HG02642 (cell line): ENCODE results near the gene UNC93A.
"Not testable (repeated sequence)": the region's sequence is repeated elsewhere in the genome, so short reads cannot be mapped to it uniquely, and the experiment has no call there.

ENCODE experiments used
- ATAC-seq: cut with Tn5 transposase; IDR thresholded peaks from one replicate; pipeline ENCODE4 v1.9.1; 2021; ENCODE audit warnings: mild to moderate bottlenecking; ENCODE audit not compliant: unreplicated experiment, poor library complexity

The UNC93A gene

DNA sequence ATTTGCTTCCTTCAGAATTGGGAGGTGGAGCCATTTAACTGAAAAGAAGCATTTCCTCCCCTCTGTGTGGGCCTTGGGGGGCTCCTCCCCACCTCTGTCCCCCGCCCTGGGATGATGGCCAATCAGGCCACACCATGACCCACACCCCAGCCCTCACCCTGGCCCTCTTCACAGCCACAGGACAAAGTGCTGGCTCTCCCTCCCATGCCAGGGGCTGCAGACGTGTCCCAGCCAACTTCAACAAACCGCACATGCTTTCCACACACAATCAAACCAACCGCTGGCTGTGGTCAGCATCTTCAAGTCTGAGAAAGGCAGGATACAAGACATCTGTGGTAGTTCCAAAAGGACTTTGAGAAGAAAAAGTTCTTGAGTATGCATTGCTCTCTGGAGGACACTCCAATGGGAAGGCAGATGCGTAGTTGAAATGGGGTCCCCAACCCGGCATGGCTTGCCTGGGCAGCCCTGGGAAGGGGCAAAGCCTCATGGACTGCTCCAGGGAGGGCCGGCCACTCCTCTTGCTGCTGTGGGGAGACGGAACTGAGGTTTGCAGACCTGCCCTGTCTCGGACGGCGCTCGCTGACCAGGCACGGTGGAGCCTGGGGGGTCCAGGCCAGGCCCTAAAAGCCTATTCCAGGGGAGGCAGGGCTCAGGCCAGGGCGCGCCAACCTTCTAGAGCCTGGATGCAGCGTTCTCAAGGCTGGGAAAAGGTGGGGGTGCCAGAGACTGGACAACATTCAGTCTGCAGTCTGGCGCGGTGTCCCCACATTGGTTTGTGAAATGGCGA lies 45.9 kb downstream of the UNC93A start:
- ATAC-seq: no peak

DNA sequence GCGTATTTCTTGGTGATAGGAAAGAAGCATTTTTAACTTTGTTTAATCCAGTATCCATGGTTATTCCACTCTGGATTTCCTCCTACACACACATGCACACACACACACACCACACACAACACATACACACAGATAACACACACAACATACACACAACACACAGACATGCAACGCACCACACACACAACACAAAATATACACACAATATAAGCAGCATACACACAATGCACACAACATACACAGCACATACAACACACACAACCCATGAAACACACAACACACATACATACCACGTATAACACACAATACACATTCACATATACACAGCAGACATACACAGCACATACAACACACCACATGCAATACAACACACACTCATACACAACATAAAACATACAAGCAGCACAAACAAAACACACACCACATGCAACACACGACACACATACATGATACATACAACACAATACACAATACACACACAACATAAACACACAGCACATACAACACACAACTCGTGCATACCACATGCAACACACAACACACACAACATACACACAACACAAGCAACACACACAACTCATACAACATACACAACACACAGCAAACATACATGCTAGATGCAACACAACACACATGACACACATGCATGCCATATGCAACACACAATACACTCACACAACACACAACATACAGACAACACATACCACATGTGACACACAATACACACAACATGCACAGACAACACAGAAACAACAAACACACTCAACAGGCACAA lies 46.7 kb downstream of the UNC93A start:
- ATAC-seq: no peak

DNA sequence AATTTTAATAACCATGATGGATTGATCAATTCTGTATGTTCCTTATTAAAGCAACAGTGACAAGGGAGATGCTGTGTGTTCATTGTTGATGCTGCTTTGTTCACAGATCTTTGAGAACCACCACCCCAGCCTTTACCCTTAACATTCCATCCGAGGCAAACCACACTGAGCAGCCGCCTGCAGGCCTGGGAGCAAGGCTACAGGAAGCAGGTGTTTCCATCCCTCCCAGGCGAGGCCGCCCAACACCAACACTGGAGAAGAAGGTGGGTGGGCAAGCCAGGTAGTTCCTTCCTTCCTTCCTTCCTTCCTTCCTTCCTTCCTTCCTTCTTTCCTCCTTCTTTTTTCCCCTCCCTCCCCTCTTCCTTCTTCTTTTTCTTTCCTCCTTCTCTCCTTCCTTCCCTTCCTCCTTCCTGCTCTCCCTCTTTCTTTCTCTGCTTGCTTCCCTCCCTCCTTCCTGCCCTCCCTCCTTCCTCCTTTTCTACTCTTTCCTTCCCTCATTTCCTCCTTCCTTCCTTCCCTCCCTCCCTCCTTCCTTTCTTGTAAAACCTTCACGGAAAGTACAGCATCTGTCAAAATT lies 47.5 kb downstream of the UNC93A start:
- no peak for ATAC-seq

DNA sequence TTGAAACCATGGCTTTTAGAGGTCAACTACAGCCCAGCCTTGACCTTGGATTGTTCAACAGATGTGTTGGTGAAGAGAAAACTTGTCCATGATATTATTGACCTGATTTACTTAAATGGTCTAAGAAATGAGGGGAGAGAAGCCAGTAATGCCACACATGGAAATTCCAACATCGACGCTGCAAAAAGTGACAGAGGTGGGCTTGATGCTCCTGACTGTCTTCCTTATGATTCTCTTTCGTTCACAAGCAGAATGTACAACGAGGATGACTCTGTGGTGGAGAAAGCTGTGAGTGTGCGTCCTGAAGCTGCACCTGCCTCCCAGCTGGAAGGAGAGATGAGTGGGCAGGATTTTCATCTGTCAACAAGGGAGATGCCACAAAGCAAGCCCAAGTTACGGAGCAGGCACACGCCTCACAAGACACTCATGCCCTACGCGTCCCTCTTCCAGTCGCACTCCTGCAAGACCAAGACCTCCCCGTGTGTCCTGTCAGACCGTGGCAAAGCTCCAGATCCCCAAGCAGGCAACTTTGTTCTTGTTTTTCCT lies 50.0 kb downstream of the UNC93A start:
- no peak for ATAC-seq

DNA sequence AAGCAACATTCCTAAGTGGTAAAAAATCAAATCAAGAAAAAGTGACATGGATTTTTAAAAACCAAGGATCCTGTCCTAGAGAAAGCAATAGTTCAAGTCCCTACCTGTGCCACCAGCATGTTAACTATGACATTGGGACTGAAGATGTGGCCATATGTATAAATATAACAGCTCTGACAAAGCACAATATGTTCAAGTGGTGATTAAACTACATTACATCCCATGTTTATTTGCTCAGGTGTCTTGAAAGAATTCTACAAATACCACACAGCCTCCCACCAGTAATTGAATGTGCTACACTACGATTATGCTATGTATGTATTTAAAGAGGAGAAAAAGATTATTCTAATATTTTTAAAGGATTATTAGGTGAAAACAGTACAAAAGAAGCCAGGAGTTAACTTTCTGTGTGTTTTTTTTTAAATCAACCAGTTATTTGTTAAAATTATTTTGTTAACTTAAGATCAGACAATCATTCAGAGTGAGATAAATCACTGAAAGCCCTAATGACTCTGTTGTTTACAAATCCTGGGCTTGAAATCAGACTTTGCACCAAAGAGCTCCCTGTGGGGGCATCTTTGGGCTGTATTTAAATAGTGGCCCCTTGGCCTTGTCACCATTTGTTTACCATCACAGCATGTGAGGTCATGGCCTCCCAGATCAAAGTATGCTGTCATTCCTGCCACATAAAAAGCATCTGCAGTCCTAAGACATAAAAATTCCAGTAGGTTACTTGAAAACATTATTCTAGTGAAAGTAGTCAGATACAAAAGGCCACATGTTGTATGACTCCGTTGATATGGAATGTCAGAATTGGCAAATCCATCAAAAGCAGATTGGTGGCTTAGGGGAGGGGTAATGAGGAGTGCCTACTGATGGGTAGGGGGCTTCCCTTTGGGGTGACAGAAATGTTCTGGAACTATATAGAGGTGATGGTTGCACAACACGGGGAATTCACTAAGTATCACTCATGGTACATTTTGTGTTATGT lies 50.8 kb downstream of the UNC93A start:
- ATAC-seq: no peak

DNA sequence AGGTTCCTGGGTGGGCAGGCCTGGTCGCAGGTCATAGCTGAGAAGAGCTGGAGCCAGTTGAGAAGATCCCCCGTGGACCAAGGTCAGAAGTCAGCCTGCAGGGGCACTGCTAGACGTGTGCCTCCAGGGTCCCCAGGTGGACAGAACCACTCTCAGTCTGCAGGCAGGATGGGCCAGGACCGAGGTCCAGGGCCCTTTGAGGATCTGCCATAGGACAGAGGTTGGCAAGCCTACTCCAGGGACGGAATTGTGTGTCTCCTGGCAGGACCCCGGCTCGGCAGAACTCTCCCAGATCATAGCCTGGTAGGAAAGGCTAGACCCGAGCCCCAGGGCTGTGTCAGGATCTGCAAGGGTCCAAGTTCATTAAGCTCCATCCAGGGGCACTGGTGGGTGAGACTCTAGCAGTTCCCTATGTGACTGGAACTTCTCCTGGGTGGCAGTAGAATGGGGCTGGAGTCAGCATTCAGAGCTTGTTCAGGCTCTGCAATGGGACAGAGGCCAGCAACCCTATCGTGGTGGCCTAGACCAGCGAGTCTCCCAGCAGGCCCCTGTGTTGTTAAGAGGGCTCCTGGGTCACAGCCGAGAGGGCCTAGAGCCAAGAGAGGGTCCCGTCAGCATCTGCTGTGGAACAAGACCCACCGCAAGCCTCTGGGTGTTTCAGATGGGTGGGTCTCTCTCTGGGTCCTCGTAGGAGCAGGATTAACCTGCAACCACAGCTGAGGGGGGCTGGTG lies 51.9 kb downstream of the UNC93A start:
- ATAC-seq: no peak

DNA sequence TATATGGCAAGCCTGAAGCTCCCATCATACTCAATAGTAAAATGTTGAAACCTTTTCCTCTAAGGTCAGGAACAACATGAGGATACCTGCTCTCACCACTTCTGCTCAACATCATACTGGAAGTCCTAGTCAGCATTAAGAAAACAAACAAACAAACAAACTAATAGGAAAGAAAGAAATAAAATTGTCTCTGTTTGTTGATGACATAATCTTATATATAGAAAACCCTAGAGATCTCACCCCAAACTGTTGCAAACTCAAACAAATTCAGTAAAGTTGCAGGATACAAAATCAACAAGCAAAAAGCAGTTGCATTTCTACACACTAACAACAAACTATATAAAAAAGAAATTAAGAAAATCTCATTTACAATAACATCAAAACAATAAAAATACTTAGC lies 54.2 kb downstream of the UNC93A start:
- ATAC-seq: no peak

DNA sequence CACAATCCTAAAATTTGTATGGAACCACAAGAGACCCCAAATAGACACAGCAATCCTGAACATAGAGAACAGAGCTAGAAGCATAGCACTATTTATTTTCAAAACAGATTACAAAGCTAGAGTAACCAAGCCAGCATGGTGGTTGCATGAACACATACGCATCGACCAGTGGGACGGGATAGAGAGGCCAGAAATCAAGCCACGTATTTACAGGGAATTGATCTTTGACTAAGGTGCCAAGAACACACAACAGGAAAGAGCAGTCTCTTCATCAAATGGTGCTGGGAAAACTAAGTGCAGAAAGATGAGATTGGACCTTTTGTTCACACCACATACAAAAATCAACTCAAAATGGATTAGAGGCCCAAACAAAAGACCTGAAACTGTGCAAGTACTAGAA lies 54.8 kb downstream of the UNC93A start:
- no peak for ATAC-seq

DNA sequence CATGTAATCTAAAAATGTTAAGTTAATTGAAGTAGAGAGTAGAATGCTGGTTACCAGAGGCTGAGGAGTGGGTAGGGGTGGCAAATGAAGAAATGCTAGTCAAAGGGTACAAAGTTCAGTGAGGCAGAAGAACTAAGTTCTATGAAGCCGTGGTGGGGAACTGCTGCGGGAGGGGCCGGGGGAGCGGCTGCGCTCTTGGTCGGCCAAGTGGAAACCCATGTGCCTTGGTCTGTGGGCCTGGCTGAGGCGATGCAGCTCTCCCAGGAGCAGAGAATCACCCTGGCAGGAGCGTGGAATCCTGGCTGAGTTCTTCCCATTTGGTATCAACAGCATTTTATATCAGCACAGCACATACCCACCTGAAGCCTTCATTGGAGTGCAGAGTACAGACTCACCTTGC lies 56.1 kb downstream of the UNC93A start:
- ATAC-seq: no peak

DNA sequence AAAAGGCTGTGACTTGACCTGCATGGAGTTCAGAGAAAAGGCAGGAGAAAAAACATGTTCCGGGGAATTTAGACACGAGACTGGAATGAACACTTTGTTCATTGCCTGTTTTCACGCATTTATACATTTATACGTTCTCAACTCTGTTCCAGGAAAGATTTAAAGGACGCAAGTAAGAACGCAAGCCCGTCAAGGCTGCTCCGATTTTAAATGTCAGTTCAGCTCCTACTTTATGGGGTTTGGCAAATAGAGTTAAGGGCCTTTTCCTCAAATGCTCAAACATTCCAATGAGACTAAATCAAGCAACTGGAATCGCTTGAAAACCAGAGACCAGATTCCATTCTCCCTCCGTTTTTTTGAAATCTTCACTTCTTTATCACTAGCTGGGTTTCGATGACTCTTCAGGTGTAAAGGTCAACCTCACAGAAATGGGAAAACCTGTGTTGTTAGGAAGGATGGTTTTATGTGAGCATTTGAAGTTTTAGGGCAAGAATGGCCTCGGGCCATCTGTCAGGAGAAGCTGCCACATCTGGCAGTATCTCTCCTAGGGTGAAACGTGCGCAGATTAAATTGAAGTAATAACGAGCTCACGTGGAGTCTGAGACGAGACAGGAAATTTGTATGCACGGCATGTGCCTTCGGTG lies 58.6 kb downstream of the UNC93A start:
- no peak for ATAC-seq

DNA sequence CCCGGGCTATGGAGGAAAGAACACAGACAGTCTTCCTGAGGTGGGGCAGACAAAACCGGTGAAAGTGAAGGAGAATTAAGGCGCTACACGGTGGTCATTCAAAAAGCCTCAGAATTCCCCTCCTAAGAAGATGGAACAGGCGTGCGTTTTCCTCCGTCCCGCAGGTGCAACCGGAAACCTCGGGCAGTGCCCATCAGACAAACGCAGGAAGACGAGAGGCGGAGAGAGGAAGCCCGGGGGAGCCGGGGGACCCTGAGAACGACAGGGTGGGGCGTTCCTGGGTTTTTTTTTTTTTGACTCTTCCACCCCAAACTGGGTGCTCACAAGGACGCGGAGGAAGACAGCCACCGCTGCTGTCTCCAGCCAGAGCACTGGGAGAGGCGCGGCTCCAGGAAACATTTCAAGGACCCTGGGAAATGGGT lies 59.2 kb downstream of the UNC93A start:
- no peak for ATAC-seq

DNA sequence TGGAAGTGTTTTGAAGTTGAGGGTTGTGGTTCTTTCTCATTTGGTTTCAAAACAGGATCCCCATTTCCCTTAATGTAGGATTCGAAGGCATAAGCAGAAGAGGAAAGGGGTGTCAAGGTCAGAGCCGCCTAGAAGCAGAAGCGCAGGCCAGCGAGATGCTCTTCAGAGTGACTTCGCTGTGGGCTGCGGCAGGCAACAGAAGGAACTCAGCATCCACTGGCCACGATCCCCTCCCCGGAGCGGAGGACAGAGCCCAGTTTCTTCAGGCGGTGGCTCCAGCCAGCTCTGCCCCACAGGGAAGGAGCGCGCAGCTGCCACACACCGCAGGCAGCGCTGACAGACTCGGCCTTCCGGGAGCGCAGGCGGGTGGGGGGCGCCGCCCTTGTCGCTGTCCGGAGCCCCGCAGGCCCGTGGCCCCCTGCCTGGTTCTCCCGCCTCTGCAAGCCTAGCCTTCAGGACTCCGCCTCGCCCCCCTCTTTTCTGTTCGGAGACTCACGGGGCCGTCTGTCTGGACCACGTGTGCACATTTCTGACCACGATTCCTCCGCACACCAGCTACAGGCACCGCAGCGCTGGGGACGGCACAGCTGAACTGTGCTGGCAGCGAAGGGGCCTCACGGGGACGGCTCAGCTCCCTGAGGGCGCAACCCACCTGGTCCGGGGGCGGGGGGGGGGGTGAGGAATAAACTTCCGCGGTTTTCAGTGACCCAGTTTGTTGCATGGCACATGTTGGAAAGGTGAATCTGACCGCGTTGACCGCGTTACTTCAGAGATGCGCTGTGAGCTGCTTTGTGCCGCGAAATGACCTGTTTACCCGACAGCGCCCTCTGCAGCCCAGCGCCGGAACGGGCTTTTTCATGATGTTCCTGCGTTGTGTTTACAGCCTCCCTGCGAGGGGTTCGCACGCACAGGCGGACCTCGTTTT lies 59.9 kb downstream of the UNC93A start:
- peak; percentile 60 for ATAC-seq

DNA sequence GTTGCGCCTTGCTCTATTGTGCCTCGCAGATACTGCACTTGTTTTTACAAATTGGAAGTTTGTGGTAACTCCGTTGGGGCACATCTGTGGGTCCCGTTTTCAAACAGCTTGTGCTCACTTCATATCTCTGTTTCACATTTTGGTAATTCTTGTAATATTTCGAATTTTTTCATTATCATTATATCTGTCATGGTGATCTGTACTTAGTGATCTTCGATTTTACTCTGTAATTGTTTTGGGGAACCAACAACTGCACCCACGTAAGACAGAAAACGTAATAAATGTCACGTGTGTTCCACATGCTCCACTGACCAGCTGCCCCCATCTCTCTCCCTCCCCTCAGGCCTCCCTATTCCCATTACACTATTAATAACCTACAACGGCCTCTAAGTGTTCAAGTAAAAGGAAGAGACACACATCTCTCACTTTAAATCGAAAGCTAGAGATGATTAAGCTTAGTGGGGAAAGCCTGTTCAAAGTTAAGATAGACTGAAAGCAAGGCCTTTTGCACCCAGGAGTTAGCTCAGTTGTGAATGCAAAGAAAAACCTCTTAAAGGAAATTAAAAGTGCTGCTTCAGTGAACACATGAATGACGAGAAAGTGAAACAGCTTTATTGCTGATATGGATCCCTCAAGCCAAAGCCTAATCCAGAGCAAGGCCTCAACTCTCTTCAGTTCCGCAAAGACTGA lies 60.7 kb downstream of the UNC93A start:
- ATAC-seq: peak; percentile 40

DNA sequence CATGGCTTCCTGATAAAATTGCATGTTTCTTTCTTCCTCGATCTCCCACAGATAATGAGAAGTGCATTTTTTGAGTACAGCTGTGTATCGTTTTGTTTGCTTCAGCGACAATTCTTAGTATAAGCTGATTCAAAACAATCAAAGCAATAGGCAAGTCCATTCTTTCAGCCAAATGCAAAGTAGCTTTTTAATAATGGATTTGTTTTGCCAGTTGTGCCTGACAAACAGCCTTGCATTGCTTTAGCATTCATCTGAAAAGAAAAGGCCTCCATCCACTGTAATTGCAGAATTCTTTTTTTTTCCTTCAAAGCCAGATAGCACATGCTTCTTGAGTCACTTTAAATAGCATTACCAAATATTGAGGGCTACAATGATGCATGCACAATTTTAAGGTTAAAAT lies 65.8 kb downstream of the UNC93A start:
- ATAC-seq: no peak

DNA sequence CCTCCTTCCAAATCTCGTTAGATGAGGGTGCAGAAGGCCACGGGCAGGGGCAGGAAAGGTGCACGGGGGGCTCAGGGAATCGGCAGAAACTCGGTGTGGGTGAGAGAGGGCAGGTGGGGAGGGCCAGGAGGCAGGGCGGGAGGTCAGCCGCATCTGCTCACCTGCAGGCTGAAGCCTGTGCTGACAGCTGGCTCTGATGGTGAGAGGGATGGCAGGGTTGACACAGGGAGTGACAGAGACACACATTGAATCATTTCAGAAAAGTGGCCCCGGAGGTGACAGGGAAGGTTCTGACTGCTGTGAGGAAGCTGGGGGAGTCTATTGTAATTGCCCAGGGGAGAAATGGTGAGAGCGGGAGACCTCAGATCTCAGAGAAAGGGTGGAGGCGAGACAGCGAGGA lies 67.3 kb downstream of the UNC93A start:
- not testable (repeated sequence) for ATAC-seq

DNA sequence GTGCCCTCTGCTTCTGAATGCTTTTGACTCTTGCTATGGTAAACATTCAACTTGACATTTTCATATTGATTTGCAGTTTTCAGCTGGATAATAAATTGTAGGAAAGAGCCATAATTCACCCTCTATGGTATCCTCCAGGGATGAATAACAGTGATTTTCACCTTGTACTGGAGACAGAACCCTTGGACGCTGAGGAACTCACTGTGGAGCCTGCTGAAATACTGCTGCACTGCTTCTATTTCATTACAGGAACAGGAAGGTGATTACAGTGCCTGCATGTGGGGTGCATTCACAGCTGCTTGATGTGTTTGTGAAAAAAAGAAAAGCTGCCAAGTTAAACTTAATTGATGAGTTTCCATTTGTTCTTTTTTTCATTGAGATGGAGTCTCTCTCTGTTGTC lies 70.1 kb downstream of the UNC93A start:
- not testable (repeated sequence) for ATAC-seq
